Loucy (cell line): ENCODE results near the gene CERK.

Experiments used
- H2AFZ ChIP-seq: fragments of 200-600 bp; sonication (generic); 2 replicates; pipeline ENCODE4 v1.6.0; 2016; ENCODE audit warnings: antibody characterized with exemption, mild to moderate bottlenecking, low read length, moderate library complexity
- H3F3A ChIP-seq: fragments of 200-600 bp; 2 replicates; pipeline ENCODE4 v1.6.0; 2016; ENCODE audit warnings: antibody characterized with exemption, low read depth, mild to moderate bottlenecking
- H3K27me3 ChIP-seq: fragments of 200-600 bp; sonication (generic); 2 replicates; pipeline ENCODE4 v1.6.1; 2014; ENCODE audit warnings: low read length, mild to moderate bottlenecking; ENCODE audit not compliant: insufficient read depth, poor library complexity, severe bottlenecking
- H3K36me3 ChIP-seq: fragments of 200-600 bp; sonication (generic); 2 replicates; pipeline ENCODE4 v1.6.1; 2016; ENCODE audit warnings: low read length; ENCODE audit not compliant: insufficient read depth
- H3K4me1 ChIP-seq: fragments of 200-600 bp; sonication (generic); 2 replicates; pipeline ENCODE4 v1.5.1; 2014; ENCODE audit warnings: low read length, mild to moderate bottlenecking; ENCODE audit not compliant: insufficient read depth, poor library complexity, severe bottlenecking
- H3K4me2 ChIP-seq: fragments of 200-600 bp; sonication (generic); 2 replicates; pipeline ENCODE4 v1.6.0; 2014; ENCODE audit warnings: antibody characterized with exemption, low read length, low read depth, mild to moderate bottlenecking; ENCODE audit not compliant: poor library complexity, severe bottlenecking
- H3K4me3 ChIP-seq: fragments of 200-600 bp; sonication (generic); 2 replicates; pipeline ENCODE4 v1.5.1; 2014; ENCODE audit warnings: low read length, mild to moderate bottlenecking, mixed read lengths; ENCODE audit not compliant: poor library complexity, severe bottlenecking
- H3K79me2 ChIP-seq: fragments of 200-600 bp; sonication (generic); 2 replicates; pipeline ENCODE4 v1.6.1; 2014; ENCODE audit warnings: low read length; ENCODE audit not compliant: insufficient read depth
- H3K9ac ChIP-seq: fragments of 200-600 bp; sonication (generic); 2 replicates; pipeline ENCODE4 v1.6.0; 2014; ENCODE audit warnings: mild to moderate bottlenecking, low read depth, low read length, moderate library complexity; ENCODE audit not compliant: poor library complexity, severe bottlenecking
- H3K9me2 ChIP-seq: fragments of 200-600 bp; sonication (generic); replicated peaks from 2 replicates; pipeline ENCODE4 v1.6.1; 2016; ENCODE audit warnings: low read depth, low read length, mixed read lengths
- H3K9me3 ChIP-seq: fragments of 200-600 bp; sonication (generic); 2 replicates; pipeline ENCODE4 v1.6.1; 2014; ENCODE audit warnings: mild to moderate bottlenecking, antibody characterized with exemption, low read length, low read depth; ENCODE audit not compliant: insufficient read depth
- H4K20me1 ChIP-seq: fragments of 200-600 bp; sonication (generic); 2 replicates; pipeline ENCODE4 v1.6.0; 2014; ENCODE audit warnings: antibody characterized with exemption, low read length, mild to moderate bottlenecking; ENCODE audit not compliant: insufficient read depth, poor library complexity, severe bottlenecking
- EZH2phosphoT487 ChIP-seq: fragments of 200-600 bp; IDR thresholded peaks from 2 replicates; pipeline ENCODE4 v1.6.1; 2018; ENCODE audit warnings: antibody characterized with exemption, mild to moderate bottlenecking, moderate library complexity, borderline replicate concordance
- TF ChIP-seq, protein P1 (sequence below): fragments of 200-600 bp; sonication (generic); conservative IDR thresholded peaks from 2 replicates; pipeline ENCODE4 v1.5.1; 2014; ENCODE audit warnings: mild to moderate bottlenecking, antibody characterized with exemption, low read length

The CERK gene

DNA sequence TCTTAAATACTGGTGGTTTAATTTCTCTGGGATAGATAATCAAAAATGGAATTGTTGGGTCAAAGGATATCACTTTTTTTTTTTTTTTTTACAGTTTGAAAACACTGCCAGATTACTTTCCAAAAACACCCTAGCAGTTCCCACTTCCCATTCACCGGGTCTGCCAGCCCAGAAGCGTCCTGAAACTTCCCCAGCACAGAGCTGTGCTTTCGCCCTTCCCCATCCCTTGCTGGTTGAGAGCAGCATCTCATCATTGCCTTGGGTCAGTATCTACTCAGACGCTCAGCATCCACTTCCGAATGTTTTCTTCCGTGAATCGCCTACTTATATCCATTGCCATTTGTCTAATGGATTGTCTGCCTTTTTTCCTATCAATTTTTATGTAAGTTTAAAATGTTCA is 5.5 kb downstream of the CERK start:
- Histone ChIP-seq H4K20me1 (peaks cover 61% of the 10 kb centered on the region), H3K79me2 (peaks cover 87% of the 10 kb centered on the region), H3K4me2 (no peak overlapping the region)

DNA sequence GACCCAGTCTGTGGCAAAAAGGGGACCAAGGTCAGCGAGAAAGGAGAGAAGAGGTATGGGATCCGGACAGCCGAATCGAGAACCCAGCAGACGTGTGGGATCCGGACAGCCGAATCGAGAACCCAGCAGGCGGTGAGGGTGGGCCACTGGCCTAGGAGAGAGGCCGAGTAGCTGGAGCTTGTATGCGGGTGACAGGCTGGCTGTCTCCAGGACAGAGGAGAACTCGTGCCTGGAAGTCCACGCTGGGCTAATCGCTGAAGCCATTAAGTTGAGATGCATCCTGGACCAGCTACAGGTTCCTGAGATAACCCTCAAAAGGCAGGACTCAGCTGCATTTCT is 6.0 kb downstream of the CERK start:
- H3K9me2 ChIP-seq: no peaks in the 10 kb centered on the region
- H3K9me3 ChIP-seq: no peaks in the 10 kb centered on the region
- H3K4me3 ChIP-seq: no peak overlapping the region
- no peak overlapping the region for H3K9ac ChIP-seq
- H3K27me3 ChIP-seq: no peaks in the 10 kb centered on the region
- peaks cover 87% of the 10 kb centered on the region for H3K79me2 ChIP-seq
- peaks cover 5% of the 10 kb centered on the region; the same call in 1 of the 2 replicates for H3K36me3 ChIP-seq
- no peak overlapping the region for H2AFZ ChIP-seq
- peaks cover 32% of the 10 kb centered on the region for H3K4me1 ChIP-seq
- TF ChIP-seq, protein P1, sequence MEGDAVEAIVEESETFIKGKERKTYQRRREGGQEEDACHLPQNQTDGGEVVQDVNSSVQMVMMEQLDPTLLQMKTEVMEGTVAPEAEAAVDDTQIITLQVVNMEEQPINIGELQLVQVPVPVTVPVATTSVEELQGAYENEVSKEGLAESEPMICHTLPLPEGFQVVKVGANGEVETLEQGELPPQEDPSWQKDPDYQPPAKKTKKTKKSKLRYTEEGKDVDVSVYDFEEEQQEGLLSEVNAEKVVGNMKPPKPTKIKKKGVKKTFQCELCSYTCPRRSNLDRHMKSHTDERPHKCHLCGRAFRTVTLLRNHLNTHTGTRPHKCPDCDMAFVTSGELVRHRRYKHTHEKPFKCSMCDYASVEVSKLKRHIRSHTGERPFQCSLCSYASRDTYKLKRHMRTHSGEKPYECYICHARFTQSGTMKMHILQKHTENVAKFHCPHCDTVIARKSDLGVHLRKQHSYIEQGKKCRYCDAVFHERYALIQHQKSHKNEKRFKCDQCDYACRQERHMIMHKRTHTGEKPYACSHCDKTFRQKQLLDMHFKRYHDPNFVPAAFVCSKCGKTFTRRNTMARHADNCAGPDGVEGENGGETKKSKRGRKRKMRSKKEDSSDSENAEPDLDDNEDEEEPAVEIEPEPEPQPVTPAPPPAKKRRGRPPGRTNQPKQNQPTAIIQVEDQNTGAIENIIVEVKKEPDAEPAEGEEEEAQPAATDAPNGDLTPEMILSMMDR: no peak
- H3F3A ChIP-seq: no peaks in the 10 kb centered on the region
- no peak overlapping the region for H3K4me2 ChIP-seq
- peaks cover 56% of the 10 kb centered on the region for H4K20me1 ChIP-seq

More for the DNA sequence above, 5.5 kb downstream of the CERK start:
- H3K4me3 ChIP-seq: no peak overlapping the region
- H3K9me2 ChIP-seq: no peaks in the 10 kb centered on the region
- H3K9ac ChIP-seq: no peak overlapping the region
- peaks cover 35% of the 10 kb centered on the region for H3K4me1 ChIP-seq
- peaks cover 5% of the 10 kb centered on the region; the same call in 1 of the 2 replicates for H3K36me3 ChIP-seq
- no peaks in the 10 kb centered on the region for H3F3A ChIP-seq
- H2AFZ ChIP-seq: no peak overlapping the region
- H3K9me3 ChIP-seq: no peaks in the 10 kb centered on the region
- TF ChIP-seq, protein P1: no peak
- TF ChIP-seq EZH2phosphoT487: no peak
- no peaks in the 10 kb centered on the region for H3K27me3 ChIP-seq

DNA sequence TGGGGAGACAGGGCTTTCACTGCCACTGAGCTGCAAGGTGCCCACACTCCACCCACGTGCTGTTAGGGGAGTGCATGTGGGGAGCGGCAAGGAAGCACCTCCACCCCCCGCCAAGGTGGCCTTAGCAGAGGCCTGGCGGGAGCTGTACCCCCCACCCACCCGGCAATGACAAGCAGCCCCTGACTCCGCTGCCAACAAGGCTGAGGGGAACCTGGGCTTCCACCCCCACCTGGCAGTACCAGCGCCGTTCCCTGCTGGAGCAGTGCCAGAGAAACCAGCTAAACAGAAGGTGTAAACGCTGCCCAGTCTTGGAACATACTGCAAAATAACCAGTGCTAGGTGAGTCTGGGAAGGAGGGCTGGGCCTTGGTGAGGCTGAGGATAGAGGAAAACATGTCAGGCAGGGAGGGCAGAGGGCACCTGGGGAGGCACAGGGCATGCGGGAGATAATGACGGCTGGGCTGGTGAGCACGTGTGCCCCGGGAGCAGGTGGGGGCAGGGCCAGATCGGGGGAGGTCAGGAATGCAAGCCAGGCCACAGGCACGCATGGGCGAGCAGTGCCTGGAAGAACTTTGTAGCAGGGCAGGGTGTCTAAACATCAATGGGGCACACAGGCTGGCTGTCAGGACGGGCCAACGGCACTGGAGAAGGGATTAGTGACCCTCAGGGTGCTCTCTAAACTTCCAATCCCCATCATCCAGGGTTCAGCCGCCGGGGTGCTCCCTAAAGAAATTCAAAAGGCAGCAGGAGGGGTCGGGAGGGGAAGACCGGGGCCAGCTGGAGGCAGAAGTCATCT is 6.6 kb downstream of the CERK start:
- Histone ChIP-seq H3K4me2 (peak overlapping the region; percentile 16), H2AFZ (no peak overlapping the region), H3K9ac (no peak overlapping the region), H3K4me3 (no peak overlapping the region), H3F3A (no peaks in the 10 kb centered on the region), H3K79me2 (peaks cover 86% of the 10 kb centered on the region), H3K27me3 (no peaks in the 10 kb centered on the region), H3K9me3 (no peaks in the 10 kb centered on the region), H3K9me2 (no peaks in the 10 kb centered on the region), H3K4me1 (peaks cover 27% of the 10 kb centered on the region), H3K36me3 (peaks cover 5% of the 10 kb centered on the region; the same call in 1 of the 2 replicates), H4K20me1 (peaks cover 53% of the 10 kb centered on the region)
- TF ChIP-seq, protein P1: no peak
- no peak for TF ChIP-seq EZH2phosphoT487
